A673 (cell line): ENCODE data around the gene PUDP. TPM values are rescaled to one million over a fixed set of nuclear protein-coding genes. Genes with fewer than 3 reads are reported as not detected.

Experiments
- BruUV-seq: library from RNA; stranded (reverse); fragments of 400-500 nt; replicated peaks from 2 replicates; lab custom pipeline; 2021; lab: Mats Ljungman, UMichigan
- CTCF ChIA-PET: fragments of 300-600 bp; sonication (Branson Sonifier 250); formaldehyde crosslinking; loops from one replicate; lab custom pipeline; 2022; ENCODE audit warnings: antibody characterized with exemption; lab: Charles Lee
- POLR2A ChIA-PET: fragments of 300-600 bp; sonication (Branson Sonifier 250); formaldehyde crosslinking; loops from one replicate; lab custom pipeline; 2022; ENCODE audit warnings: antibody characterized with exemption; ENCODE audit not compliant: low non-redundant PET; lab: Charles Lee
- DNase-seq: peaks from one replicate; pipeline ENCODE4 v3.0.0-alpha.2; 2015; ENCODE audit warnings: low spot score
- H3K27ac ChIP-seq: fragments of 200-600 bp; sonication (generic); 2 replicates; pipeline ENCODE4 v1.5.1; 2016; ENCODE audit warnings: mixed run types, low read depth, mild to moderate bottlenecking, mixed read lengths, antibody characterized with exemption, low read length; ENCODE audit not compliant: poor library complexity, severe bottlenecking
- H3K27me3 ChIP-seq: fragments of 200-600 bp; sonication (generic); replicated peaks from 2 replicates; pipeline ENCODE4 v1.6.1; 2017; ENCODE audit warnings: mixed run types, low read depth, mild to moderate bottlenecking, mixed read lengths, antibody characterized with exemption, low read length; ENCODE audit not compliant: insufficient read depth, poor library complexity
- H3K36me3 ChIP-seq: fragments of 200-600 bp; sonication (generic); 2 replicates; pipeline ENCODE4 v1.6.1; 2016; ENCODE audit warnings: mixed run types, mild to moderate bottlenecking, mixed read lengths, antibody characterized with exemption, low read length; ENCODE audit not compliant: insufficient read depth, poor library complexity, severe bottlenecking
- H3K4me1 ChIP-seq: fragments of 200-600 bp; sonication (generic); 2 replicates; pipeline ENCODE4 v1.6.1; 2017; ENCODE audit warnings: mixed run types, mild to moderate bottlenecking, mixed read lengths, antibody characterized with exemption, low read length; ENCODE audit not compliant: insufficient read depth, poor library complexity, severe bottlenecking
- H3K4me3 ChIP-seq: fragments of 200-600 bp; sonication (generic); 2 replicates; pipeline ENCODE4 v1.5.1; 2016; ENCODE audit warnings: low read depth, mixed run types, mild to moderate bottlenecking, mixed read lengths, low read length; ENCODE audit not compliant: poor library complexity, severe bottlenecking
- H3K9me3 ChIP-seq: fragments of 200-600 bp; sonication (generic); 2 replicates; pipeline ENCODE4 v1.6.1; 2016; ENCODE audit warnings: mixed run types, low read depth, mild to moderate bottlenecking, mixed read lengths, antibody characterized with exemption, low read length; ENCODE audit not compliant: poor library complexity, severe bottlenecking
- CTCF ChIP-seq: fragments of 300-800, 200-600 bp; sonication (generic); conservative IDR thresholded peaks from 2 replicates; pipeline ENCODE4 v1.5.1; 2017; ENCODE audit warnings: low read depth, mild to moderate bottlenecking, antibody characterized with exemption, low read length, moderate library complexity, mixed read lengths
- EZH2 ChIP-seq: fragments of 200-600 bp; sonication (generic); IDR thresholded peaks from 2 replicates; pipeline ENCODE4 v1.6.1; 2017; ENCODE audit warnings: borderline replicate concordance, low read depth, mild to moderate bottlenecking, mixed read lengths, antibody characterized with exemption, low read length; ENCODE audit not compliant: poor library complexity, severe bottlenecking
- intact Hi-C: fragments of 100-400 bp; cut with micrococcal nuclease; formaldehyde crosslinking; loops from one replicate; pipeline ENCODE4 v1.10.0; 2022; ENCODE audit not compliant: unreplicated experiment
- total RNA-seq: library from RNA; stranded (reverse); gene quantifications from 2 replicates; pipeline ENCODE4 v1.2.3, GENCODE V29; 2021

Gene PUDP
- total RNA-seq, 1 experiment from 2014 or later: 17.6 TPM

GRCh38 chrX:7054219-7055216 lies 93.4 kb downstream of the PUDP start:
- intact Hi-C loops: no loop called here
- DNase-seq: no peak
- ChIA-PET CTCF (no interaction called here), POLR2A (no interaction called here)
- H3K27ac ChIP-seq: no peak overlapping the region
- BruUV-seq: no TSS peak
- no peaks in the 10 kb centered on the region for H3K27me3 ChIP-seq
- TF ChIP-seq EZH2 (no peak), CTCF (no peak)
- H3K4me1 ChIP-seq: no peaks in the 10 kb centered on the region
- H3K9me3 ChIP-seq: no peaks in the 10 kb centered on the region
- H3K4me3 ChIP-seq: no peak overlapping the region
- H3K36me3 ChIP-seq: no peaks in the 10 kb centered on the region

- POLR2A ChIA-PET: no interaction called here
- Histone ChIP-seq H3K36me3 (no peaks in the 10 kb centered on the region), H3K4me1 (no peaks in the 10 kb centered on the region), H3K9me3 (no peaks in the 10 kb centered on the region), H3K27ac (no peak overlapping the region), H3K27me3 (no peaks in the 10 kb centered on the region), H3K4me3 (no peak overlapping the region)
- no peak for DNase-seq
- CTCF ChIA-PET: no interaction called here
- BruUV-seq: no TSS peak
- no peak for TF ChIP-seq CTCF
- TF ChIP-seq EZH2: no peak
- intact Hi-C loops: loop anchor here (2.0 kb wide), 1 partner anchor 52 kb away; no protein-coding TSS in a partner anchor
Measured at GRCh38 chrX:7052541-7052940, 95.4 kb downstream of the PUDP start.

- Histone ChIP-seq H3K36me3 (no peaks in the 10 kb centered on the region), H3K4me1 (no peaks in the 10 kb centered on the region), H3K27me3 (no peaks in the 10 kb centered on the region), H3K27ac (no peak overlapping the region), H3K4me3 (no peak overlapping the region), H3K9me3 (no peaks in the 10 kb centered on the region)
- TF ChIP-seq CTCF: no peak
- intact Hi-C loops: no loop called here
- POLR2A ChIA-PET: interaction anchor here (0.5 to 0.6 kb wide), 2 partner anchors 132 to 206 kb away, joined by 3 to 4 read pairs; no protein-coding TSS in a partner anchor
- CTCF ChIA-PET: no interaction called here
- no TSS peak for BruUV-seq
- no peak for DNase-seq
Measured at GRCh38 chrX:7050271-7050670, 97.7 kb downstream of the PUDP start.
